Measurements from ENCODE around the gene RNF5.
"Not testable (repeated sequence)": the region's sequence is repeated elsewhere in the genome, so short reads cannot be mapped to it uniquely, and the experiment has no call there.

Gene RNF5

GRCh38 chr6:32176476-32177182, 1.6 kb upstream of the RNF5 start:
- DNase-seq = no peak

- no peak for DNase-seq
Measured at GRCh38 chr6:32177183-32177787, 920 bp upstream of the RNF5 start.

GRCh38 chr6:32178547-32179440, 589 bp downstream of the RNF5 start:
- no peak for DNase-seq

GRCh38 chr6:32179766-32180405, 1.7 kb downstream of the RNF5 start:
- no peak for DNase-seq

GRCh38 chr6:32181148-32181702, 3.0 kb downstream of the RNF5 start:
- no peak for DNase-seq

- DNase-seq = no peak
Measured at GRCh38 chr6:32181915-32182529, 3.8 kb downstream of the RNF5 start.

- no peak for DNase-seq
Measured at GRCh38 chr6:32182555-32182981, 4.4 kb downstream of the RNF5 start.

- no peak for DNase-seq
Measured at GRCh38 chr6:32183030-32183429, 4.8 kb downstream of the RNF5 start.

- DNase-seq = no peak
Measured at GRCh38 chr6:32183483-32184083, 5.4 kb downstream of the RNF5 start.

GRCh38 chr6:32184084-32184640, 6.0 kb downstream of the RNF5 start, which contains the start of gene AGER:
TSS of gene AGER (minus strand) at chr6:32184253. CDS start at chr6:32184222, 31 bp downstream.
- DNase-seq = no peak

- peak in 1 of 2 donors; percentile 36 for DNase-seq
Measured at GRCh38 chr6:32185681-32186131, 7.5 kb downstream of the RNF5 start.

GRCh38 chr6:32186151-32186840, 8.1 kb downstream of the RNF5 start:
- DNase-seq = not testable (repeated sequence)

- DNase-seq = no peak
Measured at GRCh38 chr6:32187009-32187709, 9.0 kb downstream of the RNF5 start.

- DNase-seq = not testable (repeated sequence)
Measured at GRCh38 chr6:32187725-32188380, 9.6 kb downstream of the RNF5 start.

- DNase-seq = no peak
Measured at GRCh38 chr6:32188381-32189068, 10.3 kb downstream of the RNF5 start.

GRCh38 chr6:32189069-32189741, 11.0 kb downstream of the RNF5 start:
- no peak for DNase-seq

- no peak for DNase-seq
Measured at GRCh38 chr6:32189742-32190053, 11.5 kb downstream of the RNF5 start.
